HCT116 (cell line): ENCODE measurements around the gene ROCK2.

Experiments
- EGR1 ChIP-seq: IDR thresholded peaks from 2 replicates; pipeline ENCODE4 v1.6.1; 2012; ENCODE audit warnings: low read depth
- EZH2 ChIP-seq: fragments of 200-600 bp; sonication (generic); IDR thresholded peaks from 2 replicates; pipeline ENCODE4 v1.6.1; 2017; ENCODE audit warnings: antibody characterized with exemption, mixed run types
- EZH2phosphoT487 ChIP-seq: fragments of 200-600 bp; IDR thresholded peaks from 2 replicates; pipeline ENCODE4 v1.6.1; 2018; ENCODE audit warnings: antibody characterized with exemption, borderline replicate concordance
- JUND ChIP-seq: IDR thresholded peaks from 2 replicates; pipeline ENCODE4 v1.6.1; 2012
- POLR2A ChIP-seq: IDR thresholded peaks from 2 replicates; pipeline ENCODE4 v1.7.0; 2011; ENCODE audit warnings: borderline replicate concordance; ENCODE audit not compliant: insufficient read depth, insufficient read length; ENCODE audit errors: extremely low read depth
- POLR2AphosphoS5 ChIP-seq: IDR thresholded peaks from 2 replicates; pipeline ENCODE4 v1.6.1; 2011; ENCODE audit warnings: mild to moderate bottlenecking, low read depth, low read length, moderate library complexity
- RAD21 ChIP-seq: IDR thresholded peaks from 2 replicates; pipeline ENCODE4 v1.6.1; 2012; ENCODE audit warnings: low read depth, mild to moderate bottlenecking
- SIN3A ChIP-seq: IDR thresholded peaks from 2 replicates; pipeline ENCODE4 v1.6.1; 2012; ENCODE audit warnings: low read depth
- TCF7L2 ChIP-seq: IDR thresholded peaks from 2 replicates; pipeline ENCODE4 v1.7.0; 2011; ENCODE audit warnings: borderline replicate concordance, inconsistent platforms; ENCODE audit not compliant: insufficient read depth, insufficient read length; ENCODE audit errors: extremely low read depth
- YY1 ChIP-seq: IDR thresholded peaks from 2 replicates; pipeline ENCODE4 v1.6.1; 2011; ENCODE audit warnings: low read length, low read depth, moderate library complexity, mild to moderate bottlenecking; ENCODE audit not compliant: insufficient replicate concordance; ENCODE audit errors: extremely low read depth
- ZNF274 ChIP-seq: fragments of 200-500 bp; sonication (Bioruptor generic); IDR thresholded peaks from 2 replicates; pipeline ENCODE4 v1.6.1; 2014; ENCODE audit warnings: mild to moderate bottlenecking, low read depth, low read length, inconsistent platforms
- TF ChIP-seq, protein P1 (sequence below), 3 experiments: fragments of 200-600 bp in 1 of 3; sonication (generic) in 1 of 3; IDR thresholded peaks in 2 of 3; conservative IDR thresholded peaks in 1 of 3; 2 replicates each; pipeline ENCODE4 v1.5.1; 2012 to 2017; ENCODE audit warnings: low read depth in 2 of 3, low read length in 2 of 3, antibody characterized with exemption in 1 of 3, borderline replicate concordance in 1 of 3, control low read depth in 1 of 3, mild to moderate bottlenecking in 1 of 3, mixed read lengths in 1 of 3, mixed run types in 1 of 3, moderate library complexity in 1 of 3; ENCODE audit not compliant: insufficient read depth in 1 of 3
- TF ChIP-seq, protein P2 (sequence below): IDR thresholded peaks from 2 replicates; pipeline ENCODE4 v1.6.1; 2012; ENCODE audit warnings: low read depth
- TF ChIP-seq, protein P3 (sequence below): IDR thresholded peaks from 2 replicates; pipeline ENCODE4 v1.6.1; 2012

- TF ChIP-seq SIN3A (no peak), EZH2 (no peak), JUND (no peak), RAD21 (peak; percentile 38), POLR2AphosphoS5 (no peak), ZNF274 (no peak), YY1 (no peak), POLR2A (no peak), TCF7L2 (no peak), EZH2phosphoT487 (no peak), EGR1 (no peak)
- TF ChIP-seq, protein P1, sequence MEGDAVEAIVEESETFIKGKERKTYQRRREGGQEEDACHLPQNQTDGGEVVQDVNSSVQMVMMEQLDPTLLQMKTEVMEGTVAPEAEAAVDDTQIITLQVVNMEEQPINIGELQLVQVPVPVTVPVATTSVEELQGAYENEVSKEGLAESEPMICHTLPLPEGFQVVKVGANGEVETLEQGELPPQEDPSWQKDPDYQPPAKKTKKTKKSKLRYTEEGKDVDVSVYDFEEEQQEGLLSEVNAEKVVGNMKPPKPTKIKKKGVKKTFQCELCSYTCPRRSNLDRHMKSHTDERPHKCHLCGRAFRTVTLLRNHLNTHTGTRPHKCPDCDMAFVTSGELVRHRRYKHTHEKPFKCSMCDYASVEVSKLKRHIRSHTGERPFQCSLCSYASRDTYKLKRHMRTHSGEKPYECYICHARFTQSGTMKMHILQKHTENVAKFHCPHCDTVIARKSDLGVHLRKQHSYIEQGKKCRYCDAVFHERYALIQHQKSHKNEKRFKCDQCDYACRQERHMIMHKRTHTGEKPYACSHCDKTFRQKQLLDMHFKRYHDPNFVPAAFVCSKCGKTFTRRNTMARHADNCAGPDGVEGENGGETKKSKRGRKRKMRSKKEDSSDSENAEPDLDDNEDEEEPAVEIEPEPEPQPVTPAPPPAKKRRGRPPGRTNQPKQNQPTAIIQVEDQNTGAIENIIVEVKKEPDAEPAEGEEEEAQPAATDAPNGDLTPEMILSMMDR (IDR thresholded peaks at IDR 0.05 in 2 of 3, conservative IDR thresholded peaks at IDR 0.05 in 1 of 3; ENCODE audit: borderline replicate concordance in 1 of 3, insufficient read depth in 1 of 3, low read depth in 2 of 3, low read length in 2 of 3) = no peak
- TF ChIP-seq, protein P2, sequence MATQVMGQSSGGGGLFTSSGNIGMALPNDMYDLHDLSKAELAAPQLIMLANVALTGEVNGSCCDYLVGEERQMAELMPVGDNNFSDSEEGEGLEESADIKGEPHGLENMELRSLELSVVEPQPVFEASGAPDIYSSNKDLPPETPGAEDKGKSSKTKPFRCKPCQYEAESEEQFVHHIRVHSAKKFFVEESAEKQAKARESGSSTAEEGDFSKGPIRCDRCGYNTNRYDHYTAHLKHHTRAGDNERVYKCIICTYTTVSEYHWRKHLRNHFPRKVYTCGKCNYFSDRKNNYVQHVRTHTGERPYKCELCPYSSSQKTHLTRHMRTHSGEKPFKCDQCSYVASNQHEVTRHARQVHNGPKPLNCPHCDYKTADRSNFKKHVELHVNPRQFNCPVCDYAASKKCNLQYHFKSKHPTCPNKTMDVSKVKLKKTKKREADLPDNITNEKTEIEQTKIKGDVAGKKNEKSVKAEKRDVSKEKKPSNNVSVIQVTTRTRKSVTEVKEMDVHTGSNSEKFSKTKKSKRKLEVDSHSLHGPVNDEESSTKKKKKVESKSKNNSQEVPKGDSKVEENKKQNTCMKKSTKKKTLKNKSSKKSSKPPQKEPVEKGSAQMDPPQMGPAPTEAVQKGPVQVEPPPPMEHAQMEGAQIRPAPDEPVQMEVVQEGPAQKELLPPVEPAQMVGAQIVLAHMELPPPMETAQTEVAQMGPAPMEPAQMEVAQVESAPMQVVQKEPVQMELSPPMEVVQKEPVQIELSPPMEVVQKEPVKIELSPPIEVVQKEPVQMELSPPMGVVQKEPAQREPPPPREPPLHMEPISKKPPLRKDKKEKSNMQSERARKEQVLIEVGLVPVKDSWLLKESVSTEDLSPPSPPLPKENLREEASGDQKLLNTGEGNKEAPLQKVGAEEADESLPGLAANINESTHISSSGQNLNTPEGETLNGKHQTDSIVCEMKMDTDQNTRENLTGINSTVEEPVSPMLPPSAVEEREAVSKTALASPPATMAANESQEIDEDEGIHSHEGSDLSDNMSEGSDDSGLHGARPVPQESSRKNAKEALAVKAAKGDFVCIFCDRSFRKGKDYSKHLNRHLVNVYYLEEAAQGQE = no peak
- TF ChIP-seq, protein P3, sequence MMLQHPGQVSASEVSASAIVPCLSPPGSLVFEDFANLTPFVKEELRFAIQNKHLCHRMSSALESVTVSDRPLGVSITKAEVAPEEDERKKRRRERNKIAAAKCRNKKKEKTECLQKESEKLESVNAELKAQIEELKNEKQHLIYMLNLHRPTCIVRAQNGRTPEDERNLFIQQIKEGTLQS = no peak
Measured at GRCh38 chr2:11144738-11145079, 199.7 kb downstream of the ROCK2 start.
